GM18951 (cell line): ENCODE data around the gene PBX4.

ENCODE experiments used
- POLR2A ChIP-seq: IDR thresholded peaks from 4 replicates; pipeline ENCODE4 v1.6.1; 2011; ENCODE audit warnings: mild to moderate bottlenecking; ENCODE audit not compliant: insufficient read length, insufficient read depth; ENCODE audit errors: extremely low read depth
- in situ Hi-C: fragments of 300-500 bp; cut with MboI; formaldehyde crosslinking; loops from one replicate; pipeline ENCODE4 v1.12.0; 2022; ENCODE audit warnings: low sequenced_read_pairs, mixed read lengths, inconsistent platforms; ENCODE audit not compliant: unreplicated experiment

The PBX4 gene

DNA sequence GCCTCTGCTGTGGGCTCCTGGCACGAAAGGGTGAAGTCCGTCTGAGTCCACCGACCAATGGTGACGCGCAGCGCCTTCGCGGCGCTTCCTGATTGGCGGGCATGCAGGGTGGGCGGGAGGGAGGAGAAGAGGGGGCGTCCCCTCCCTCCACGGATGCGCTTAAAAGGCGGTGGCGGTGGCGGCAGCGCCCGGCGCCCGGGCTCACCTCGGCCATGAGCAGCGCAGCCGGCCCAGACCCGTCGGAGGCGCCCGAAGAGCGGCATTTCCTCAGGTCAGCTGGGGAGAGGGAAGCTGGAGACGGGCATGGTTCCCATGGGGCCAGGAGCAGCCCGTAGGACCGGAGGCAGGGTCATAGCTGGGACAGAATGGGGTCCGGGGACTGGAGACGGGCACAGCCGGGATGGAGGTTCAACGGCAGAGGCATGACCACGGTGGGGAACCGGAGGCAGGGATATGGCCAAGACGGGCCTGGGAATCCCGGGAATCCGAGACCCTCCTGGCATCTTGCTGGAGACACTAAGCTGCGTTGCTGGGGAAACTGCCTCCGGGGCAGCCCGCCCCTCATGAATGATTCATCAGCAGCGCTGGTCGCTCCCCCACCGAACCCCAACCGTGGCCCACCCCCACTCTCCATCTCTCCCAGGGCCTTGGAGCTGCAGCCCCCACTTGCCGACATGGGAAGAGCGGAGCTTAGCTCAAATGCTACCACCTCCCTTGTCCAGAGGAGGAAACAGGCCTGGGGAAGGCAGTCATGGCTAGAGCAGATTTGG is 89.6 kb downstream of the PBX4 start, which contains the start of gene YJEFN3:
TSS of gene YJEFN3 (plus strand) at position 191 of the 770 bp plus-strand sequence. CDS start at position 213, 22 bp downstream.
- in situ Hi-C loops = loop anchor here (25.0 kb wide), 1 partner anchor 433 kb away; no protein-coding TSS in a partner anchor
- no peak for TF ChIP-seq POLR2A

DNA sequence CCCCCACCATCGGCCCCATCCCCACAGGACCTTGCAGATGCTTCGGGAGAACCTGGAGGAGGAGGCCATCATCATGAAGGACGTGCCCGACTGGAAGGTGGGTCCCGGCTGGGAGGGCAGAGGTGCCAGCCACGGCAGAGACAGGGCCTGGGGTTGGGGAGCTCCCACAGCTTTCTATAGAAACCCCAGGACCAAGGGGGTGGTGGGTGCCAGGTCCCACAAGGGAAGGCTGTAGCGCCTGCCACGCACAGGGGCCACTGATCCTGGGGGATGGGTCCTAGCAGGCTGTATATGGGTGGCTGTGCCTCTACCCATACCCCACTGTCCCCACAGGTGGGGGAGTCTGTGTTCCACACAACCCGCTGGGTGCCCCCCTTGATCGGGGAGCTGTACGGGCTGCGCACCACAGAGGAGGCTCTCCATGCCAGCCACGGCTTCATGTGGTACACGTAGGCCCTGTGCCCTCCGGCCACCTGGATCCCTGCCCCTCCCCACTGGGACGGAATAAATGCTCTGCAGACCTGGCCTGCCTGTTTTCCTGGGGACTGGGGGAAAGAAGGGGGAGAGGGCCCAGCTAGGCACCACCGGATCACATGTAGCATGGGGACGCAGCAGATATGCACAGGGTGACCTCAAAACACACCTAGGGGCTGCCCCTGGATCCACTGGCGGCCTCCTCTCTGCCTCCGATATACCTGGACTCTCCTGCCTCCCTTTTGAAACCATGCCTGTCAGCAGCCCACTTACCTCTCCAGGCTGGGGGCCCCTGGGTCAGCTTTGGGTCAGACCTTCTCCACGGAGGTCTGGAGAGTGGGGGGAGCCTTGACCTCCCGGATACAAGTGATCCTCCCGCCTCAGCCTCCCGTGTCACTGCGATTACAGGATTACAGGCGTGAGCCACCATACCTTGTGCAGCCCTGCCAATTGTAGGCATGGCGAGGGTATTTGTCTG is 90.5 kb downstream of the PBX4 start:
- in situ Hi-C loops = loop anchor here (25.0 kb wide), 1 partner anchor 434 kb away; no protein-coding TSS in a partner anchor
- no peak for TF ChIP-seq POLR2A

DNA sequence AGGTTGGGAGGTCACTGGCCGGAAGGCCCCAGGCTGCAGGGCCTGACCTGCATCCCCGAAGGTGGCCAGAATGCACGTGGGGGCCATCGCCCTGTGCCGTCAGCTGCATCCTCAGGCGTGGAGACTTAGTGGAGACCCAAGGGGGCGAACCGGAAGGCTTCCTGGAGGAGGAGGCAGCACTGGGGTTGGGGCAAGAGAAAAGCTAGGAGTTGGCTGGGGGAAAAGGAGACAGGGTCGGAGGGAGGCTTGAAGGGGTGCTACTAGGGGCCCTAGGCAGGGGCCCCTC is 91.2 kb downstream of the PBX4 start:
- TF ChIP-seq POLR2A = no peak
- in situ Hi-C loops = loop anchor here (25.0 kb wide), 1 partner anchor 435 kb away; no protein-coding TSS in a partner anchor

DNA sequence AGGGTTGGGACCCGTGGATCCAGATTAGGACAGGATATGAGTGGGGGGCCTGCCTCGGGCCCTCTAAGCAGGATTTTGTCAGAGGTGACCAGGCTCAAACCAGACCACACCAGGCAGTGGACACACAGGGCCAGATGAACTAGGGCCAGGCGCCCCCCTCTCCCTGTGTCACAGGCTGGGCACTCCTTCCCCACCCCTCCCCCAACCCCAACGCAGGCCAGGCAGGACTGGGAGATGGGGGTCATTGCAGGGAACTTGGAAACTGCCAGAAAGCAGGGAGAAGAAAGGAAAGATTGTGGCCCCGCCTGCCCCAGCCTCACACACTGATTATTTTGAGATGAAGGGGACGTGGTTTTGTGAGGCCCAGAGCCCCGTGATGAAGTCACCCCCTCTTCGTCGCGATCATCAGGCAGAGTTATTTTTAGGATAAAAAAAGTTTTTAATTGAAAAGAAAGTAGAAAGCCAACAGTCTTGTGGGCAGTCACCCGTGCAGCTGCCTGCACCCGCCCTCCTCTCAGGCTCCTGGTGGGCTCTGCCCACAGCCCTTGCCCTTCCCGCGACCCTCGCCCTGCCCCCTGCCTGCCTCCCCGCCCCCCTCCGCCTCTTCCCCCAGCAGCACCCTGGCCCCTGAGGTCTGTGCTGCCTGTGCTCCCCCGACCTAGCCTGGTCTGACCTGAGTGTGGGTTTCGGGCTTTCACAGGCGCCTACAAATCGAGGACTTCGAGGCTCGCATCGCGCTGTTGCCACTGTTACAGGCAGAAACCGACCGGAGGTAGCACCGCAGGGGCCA is 91.7 kb downstream of the PBX4 start:
- no peak for TF ChIP-seq POLR2A
- in situ Hi-C loops = loop anchor here (25.0 kb wide), 1 partner anchor 436 kb away; no protein-coding TSS in a partner anchor

DNA sequence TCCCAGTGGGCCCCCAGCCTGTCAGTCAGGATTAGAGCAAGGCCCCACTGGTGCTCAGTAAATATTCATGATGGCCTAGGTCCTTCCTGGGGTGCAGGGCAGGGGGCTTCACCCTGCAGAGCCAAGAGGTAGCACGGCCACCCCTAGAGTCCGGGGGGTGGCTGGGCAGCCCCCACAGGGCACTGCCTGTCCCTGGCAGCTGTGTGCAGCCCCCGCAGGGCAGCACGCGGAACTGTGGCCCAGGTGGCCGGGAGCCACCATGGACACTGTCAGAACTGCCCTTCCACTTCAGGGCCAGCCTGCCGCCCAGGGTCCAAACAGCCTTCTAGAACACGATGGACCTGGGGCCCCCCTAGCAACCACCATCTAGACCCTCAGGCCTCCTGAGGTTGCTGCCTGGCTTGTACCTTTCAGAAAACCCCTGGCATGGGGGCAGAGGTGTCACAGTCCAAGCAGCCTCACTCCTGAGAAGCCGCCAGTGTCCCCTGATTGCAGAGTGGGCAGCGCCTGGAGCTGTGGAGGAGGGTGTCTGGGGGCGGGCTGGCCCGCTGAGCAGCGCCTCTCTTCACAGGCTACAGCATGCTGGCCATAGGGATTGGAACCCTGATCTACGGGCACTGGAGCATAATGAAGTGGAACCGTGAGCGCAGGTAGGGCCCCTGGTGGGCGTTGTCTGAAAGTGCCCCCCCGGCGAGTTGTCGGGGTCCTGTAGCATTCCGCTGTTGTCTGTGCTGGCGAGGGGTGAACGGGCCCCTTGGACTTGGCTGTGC is 92.7 kb downstream of the PBX4 start:
- in situ Hi-C loops = loop anchor here (25.0 kb wide), 1 partner anchor 437 kb away; no protein-coding TSS in a partner anchor
- TF ChIP-seq POLR2A = no peak

DNA sequence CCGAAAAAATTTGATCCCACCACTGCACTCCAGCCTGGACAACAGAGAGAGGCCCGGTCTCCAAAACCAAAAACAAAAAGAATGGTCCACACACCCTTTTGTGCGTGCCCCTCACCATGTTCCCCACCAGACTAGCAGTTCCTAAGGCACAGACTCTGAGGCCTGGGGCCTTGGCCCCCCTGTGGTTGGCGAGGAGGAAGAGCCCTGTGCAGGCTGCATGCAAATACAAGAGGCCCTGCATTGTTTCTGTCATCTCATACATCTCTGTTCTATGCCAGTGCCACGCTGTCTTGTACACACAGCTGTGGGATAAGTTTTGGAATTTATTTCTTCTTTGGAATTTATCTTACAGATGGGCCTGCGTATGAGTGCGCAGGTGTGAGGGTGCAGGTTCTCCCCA is 94.4 kb downstream of the PBX4 start:
- TF ChIP-seq POLR2A = no peak
- in situ Hi-C loops = no loop called here

DNA sequence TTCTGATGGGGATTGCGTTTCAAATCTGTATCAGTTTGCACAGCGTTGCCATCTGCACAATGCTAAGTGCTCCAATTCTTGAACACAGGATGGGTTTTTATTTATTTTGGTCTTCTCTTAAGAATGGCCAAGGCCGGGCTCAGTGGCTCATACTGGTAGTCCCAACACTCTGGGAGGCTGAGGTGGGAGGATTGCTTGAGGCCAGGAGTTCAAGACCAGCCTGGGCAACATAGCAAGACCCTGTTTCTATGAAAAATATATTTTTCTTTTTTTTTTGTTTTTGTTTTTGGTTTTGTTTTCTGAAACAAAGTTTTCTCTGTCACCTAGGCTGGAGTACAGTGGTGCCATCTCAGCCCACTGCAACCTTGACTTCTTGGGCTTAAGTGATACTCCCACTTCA is 95.3 kb downstream of the PBX4 start:
- TF ChIP-seq POLR2A = no peak
- in situ Hi-C loops = no loop called here

DNA sequence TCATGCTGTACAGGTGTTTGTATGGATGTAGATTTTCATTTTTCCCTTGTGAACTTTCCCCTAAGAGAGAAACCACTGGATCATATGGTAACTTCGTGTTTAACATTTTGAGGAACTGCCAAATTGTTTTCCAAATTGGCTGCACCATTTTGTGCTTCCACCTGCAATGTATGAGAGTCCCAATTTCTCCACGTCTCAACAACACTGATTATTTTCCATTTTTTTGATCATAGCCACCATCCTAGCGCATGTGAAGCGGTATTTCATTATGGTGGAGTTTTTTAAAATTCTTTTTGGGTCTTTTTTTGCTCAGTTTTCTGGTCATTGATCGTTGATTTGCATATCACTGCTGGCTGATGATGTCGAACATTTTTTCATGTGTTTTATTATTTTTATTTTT is 97.5 kb downstream of the PBX4 start:
- TF ChIP-seq POLR2A = no peak
- in situ Hi-C loops = no loop called here

DNA sequence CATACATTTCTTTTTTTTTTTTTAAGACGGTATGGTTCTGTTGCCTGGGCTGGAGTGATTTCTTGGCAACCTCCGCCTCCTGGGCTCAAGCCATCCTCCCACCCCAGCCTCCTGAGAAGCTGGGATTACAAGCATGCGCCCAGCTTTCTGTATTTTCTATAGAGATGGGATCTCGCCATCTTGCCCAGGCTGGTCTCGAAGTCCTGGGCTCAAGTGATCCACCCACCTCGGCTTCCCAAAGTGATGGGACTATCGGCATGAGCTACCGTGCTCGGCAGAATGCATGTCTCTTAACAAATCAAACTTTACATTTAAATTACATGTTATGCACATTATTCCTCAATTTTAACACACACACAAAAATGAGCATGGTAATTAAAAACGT is 101.3 kb downstream of the PBX4 start:
- no peak for TF ChIP-seq POLR2A
- in situ Hi-C loops = no loop called here

DNA sequence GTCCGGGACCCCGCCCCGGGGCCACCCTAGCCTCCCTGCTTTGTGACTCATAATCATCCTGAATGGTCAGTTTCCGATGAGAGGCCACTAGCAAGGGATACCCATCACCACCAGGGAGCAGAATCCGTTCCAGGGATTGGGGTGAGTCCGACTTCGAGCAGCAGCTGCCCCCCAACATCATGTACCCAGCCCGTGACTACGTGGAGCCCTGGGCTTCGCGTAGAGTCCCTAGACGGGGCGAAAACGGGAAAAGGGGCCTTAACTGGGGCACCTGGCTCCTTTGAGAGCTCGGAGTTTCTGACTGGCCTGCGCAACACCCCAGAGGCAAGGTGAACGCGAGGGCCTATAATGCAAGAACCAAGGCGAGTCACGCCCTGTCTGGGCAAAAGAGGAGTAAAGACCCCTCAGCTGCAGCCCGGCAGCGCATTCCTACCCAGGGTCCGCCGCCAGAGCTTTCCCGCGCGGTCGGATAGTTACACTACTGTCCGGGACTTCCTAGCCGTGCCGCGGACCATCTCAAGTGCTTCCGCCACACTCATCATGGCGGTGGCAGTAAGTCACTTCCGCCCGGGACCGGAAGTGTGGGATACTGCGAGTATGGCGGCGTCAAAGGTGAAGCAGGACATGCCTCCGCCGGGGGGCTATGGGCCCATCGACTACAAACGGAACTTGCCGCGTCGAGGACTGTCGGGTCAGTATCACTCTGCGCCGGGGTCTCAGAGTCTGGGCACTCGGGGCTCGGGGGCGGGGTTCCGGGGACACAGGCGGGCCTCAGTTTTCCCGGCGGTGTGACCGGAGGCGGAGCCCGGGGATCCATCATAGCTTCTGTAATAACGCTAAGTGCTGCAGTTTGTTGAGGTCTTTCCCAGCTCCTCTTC is 102.6 kb downstream of the PBX4 start, which contains the start of gene NDUFA13:
TSS of gene NDUFA13 (plus strand) at position 584 of the 878 bp plus-strand sequence. CDS start at position 598, 14 bp downstream.
- in situ Hi-C loops = no loop called here
- TF ChIP-seq POLR2A = peak; percentile 90
